DMS153 treated with DMSO at 0.1 percent for 48 hours (cell line): ENCODE measurements around the gene CDK13.
A peak's percentile ranks its signal among the peaks of the same experiment; 100 is the strongest.
"Not testable (repeated sequence)": the region's sequence is repeated elsewhere in the genome, so short reads cannot be mapped to it uniquely, and the experiment has no call there.

Source experiments
- DNase-seq: peaks from one replicate; lab custom pipeline; 2025; ENCODE audit not compliant: unreplicated experiment; lab: John Stamatoyannopoulos, UW

The CDK13 gene

DNA sequence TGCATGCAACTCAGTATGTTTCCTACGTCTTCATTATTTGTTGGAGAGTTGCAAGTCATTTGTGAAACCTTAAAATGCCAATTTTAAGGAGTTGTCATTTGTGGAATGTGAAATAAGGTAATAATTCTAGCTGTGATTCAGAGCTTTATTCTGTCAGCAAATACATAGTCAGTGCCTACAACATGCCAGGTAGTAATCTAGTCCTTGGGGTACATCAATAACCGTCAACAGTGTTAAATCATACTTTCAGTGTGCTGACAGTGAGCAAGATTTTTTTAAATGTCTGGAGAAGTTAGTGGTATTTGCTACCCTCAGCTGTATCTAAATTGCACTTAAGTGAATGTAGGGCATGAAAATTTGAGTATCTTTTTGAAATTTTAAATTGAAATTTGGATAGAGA, 147.7 kb downstream of the CDK13 start:
- no peak for DNase-seq

- DNase-seq = no peak
These were observed 148.8 kb downstream of the CDK13 start for GRCh38 chr7:40098810-40099209.

GRCh38 chr7:40099837-40100236, 149.8 kb downstream of the CDK13 start:
- DNase-seq = no peak

DNA sequence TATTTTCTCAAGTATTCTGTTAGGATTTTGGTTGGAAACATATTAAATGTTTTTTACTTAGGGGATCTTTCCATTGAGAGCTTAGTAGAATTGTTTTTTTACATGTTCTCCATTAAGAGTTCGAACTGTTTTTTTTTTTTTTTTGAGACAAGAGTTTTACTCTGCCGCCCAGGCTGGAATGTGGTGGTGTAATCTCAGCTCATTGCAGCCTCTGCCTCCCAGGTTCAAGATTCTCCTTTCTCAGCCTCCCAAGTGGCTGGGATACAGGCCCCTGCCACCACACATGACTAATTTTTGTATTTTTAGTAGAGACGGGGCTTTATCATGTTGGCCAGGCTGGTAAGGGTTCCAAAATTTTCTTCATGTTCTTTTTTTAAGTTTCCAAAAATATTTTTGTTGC, 151.1 kb downstream of the CDK13 start:
- DNase-seq = no peak

GRCh38 chr7:40102897-40103296, 152.8 kb downstream of the CDK13 start:
- no peak for DNase-seq

DNA sequence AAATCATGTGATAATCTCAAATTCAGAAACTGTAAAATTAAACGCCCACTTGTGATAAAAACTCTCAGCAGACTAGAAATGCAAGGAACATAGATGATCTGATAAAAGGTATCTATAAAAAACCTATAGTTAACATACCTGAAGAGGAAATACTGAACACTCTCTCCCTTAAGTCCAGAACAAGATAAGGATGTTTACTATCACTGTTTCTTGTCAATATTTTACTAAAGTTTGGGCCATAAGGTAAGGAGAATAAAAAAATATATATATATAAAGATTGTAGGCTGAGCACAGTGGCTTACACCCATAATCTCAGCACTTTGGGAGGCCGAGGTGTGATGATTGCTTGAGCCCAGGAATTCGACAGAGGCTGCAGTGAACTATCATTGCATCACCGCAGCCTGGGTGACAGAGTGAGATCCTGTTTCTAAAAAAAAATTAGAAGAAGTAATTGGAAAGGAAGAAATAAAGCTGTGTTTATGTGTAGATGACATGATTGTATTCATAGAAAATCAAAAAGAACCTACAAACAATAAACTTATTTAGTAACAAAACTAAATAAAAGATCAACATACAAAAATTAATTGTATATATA, 155.9 kb downstream of the CDK13 start:
- DNase-seq = no peak

- DNase-seq = no peak
These were observed 165.9 kb downstream of the CDK13 start for GRCh38 chr7:40115936-40116335.

DNA sequence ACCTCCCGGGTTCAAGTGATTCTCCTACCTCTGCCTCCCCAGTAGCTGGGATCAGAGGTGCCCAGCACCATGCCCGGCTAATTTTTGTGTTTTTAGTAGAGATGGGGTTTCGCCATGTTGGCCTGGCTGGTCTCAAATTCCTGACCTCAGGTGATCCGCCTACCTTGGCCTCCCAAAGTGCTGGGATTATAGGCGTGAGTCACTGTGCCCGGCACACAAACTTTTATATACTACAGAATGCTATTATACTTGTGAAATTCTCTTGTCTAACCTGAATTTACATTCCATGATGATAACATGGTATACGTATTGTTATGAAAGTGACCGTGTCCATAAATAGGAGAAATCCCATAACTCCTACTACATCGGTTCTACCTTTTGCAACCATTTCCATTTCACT, 167.1 kb downstream of the CDK13 start:
- not testable (repeated sequence) for DNase-seq

DNA sequence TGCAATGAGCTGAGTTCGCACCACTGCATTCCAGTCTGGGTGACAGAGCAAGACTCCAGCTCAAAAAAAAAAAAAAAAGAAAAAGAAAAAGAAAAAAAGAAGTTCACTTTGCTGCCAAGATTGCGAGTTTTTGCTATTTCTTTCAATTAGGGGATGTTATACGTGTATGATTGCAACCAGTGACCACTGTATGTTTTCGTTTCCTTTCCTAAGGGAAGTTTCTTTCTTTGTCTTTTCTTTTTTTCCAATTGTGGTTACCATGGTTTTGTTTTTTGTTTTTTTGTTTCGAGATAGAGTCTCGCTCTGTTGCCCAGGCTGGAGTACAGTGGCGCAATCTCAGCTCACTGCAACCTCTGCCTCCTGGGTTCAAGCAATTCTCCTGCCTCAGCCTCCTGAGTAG, 168.1 kb downstream of the CDK13 start:
- DNase-seq = not testable (repeated sequence)

GRCh38 chr7:40120020-40120419, 170.0 kb downstream of the CDK13 start:
- no peak for DNase-seq

DNA sequence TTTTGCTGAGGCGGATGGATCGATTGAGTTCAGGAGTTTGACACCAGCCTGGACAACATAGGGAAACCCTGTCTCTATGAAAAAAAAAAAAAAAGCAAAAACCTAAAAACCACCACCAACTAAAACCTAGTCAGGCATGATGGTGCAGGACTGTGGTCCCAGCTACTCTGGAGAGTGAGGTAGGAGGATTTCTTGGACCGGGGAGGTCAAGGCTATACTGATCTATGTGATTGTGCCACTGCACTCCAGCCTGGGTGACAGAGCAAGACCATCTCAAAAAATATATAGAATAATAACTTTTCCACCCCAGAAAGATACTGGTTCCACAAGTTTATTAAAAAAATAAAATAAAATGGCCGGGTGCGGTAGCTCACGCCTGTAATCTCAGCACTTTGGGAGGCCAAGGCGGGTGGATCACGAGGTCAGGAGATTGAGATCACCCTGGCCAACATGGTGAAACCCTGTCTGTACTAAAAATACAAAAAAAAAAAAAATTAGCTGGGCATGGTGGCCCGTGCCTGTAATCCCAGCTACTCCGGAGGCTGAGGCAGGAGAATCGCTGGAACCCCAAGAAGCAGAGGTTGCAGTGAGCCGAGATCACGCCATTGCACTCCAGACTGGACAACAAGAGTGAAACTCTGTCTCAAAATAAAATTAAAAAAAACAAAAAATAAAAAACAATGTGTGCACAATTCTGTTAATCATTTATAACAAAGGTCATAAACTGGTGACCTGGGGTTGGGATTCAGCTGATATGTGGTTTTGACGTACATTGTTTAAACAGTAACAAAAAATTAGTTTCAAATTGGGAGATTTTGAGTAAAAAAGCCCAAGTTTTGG, 172.3 kb downstream of the CDK13 start:
- not testable (repeated sequence) for DNase-seq

GRCh38 chr7:40122940-40123254, 172.8 kb downstream of the CDK13 start:
- no peak for DNase-seq

DNA sequence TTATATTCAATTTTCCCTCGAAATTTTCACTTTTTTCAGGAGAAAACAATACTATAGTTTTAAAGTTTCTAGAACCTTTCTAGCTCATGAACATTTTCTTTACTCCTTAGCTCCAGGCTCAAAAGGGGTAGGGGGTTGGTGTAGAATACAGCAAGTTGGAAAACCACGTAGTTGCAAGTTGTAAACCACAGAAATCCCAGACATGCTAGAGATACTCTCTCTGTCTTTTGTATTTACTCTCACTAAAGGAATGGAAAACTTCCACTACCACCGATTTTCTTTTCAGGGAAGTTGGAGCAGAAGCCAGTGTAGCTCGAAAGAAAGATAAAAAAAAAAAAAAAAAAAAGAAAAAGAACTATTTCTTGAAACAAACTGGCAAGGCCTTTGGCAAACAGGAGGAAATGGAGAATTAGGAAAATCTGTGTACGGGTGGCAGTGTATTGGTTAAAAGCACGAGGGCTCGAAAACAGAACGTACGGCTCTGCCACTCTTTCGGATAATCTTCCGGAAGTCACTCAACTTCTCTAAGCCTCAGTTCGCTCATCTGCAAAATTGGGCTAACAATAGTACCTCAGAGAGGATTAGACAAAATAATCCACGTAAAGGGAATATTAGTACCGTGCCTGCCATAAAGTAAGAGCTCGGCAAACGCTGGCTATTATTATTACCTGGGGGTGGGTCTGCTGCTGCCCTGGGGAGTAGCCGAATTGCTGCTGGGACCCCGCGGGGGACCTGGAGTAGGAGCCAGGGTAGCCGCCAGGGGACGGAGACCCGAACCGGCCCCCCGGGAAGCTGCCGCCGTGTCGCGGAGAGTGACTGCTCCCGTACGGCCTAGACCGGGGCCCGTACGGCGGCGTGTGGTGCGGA, 183.7 kb downstream of the CDK13 start:
- DNase-seq = no peak

- DNase-seq = peak; percentile 96
These were observed 184.6 kb downstream of the CDK13 start, which contains the start of the genes MPLKIP and SUGCT for GRCh38 chr7:40134428-40135316. MPLKIP (minus strand) TSS chr7:40134622; CDS start chr7:40134567, 55 bp downstream. SUGCT (plus strand) TSS chr7:40135005.

- no peak for DNase-seq
These were observed 185.2 kb downstream of the CDK13 start for GRCh38 chr7:40135317-40135610.

- DNase-seq = no peak
These were observed 187.5 kb downstream of the CDK13 start for GRCh38 chr7:40137563-40137962.

DNA sequence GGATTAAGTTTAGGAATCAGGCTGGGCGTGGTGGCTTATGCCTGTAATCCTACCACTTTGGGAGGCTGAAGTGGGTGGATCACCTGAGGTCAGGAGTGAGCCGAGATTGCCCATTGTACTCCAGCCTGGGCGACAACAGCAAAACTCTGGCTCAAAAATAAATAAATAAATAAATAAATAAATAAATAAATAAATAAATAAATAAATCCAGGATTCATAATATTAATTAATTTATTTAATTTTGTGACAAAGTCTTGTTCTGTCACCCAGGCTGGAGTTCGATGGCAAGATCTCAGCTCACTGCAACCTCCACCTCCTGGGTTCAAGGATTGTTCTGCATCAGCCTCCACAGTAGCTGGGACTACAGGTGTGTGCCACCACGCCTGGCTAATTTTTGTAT, 188.9 kb downstream of the CDK13 start:
- DNase-seq = no peak

GRCh38 chr7:40139891-40140290, 189.8 kb downstream of the CDK13 start:
- not testable (repeated sequence) for DNase-seq

GRCh38 chr7:40141916-40142315, 191.9 kb downstream of the CDK13 start:
- DNase-seq = not testable (repeated sequence)

DNA sequence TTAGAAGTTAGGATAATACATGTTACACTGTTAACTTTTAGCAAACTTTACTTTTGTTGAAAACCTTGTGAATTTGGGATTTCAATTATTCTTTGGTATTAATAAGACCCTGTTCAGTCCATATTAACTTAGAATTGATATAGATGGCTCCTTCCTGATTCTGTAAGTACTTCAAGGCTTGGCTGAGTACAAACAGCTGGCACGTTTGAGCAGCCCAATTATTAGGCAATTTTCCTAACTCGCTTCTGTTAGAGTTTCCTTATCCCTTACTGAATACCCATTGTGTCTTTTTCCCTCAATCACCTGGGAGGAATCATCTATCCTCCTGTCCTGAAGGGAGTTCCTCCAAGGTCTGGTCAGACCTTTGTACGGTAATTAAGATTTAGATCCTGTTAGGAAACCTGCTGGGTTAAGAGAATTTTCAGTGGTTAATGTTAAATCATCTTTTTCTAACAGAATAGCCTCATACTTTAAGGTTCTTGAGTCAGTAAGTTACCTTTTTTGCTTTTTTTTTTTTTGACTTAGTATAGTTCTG, 195.6 kb downstream of the CDK13 start:
- not testable (repeated sequence) for DNase-seq
